Choroid plexus epithelial cell (primary cell): ENCODE results near the gene DEAF1.

Source experiments
- DNase-seq: peaks from one replicate; pipeline ENCODE4 v3.0.0-alpha.2; 2010; ENCODE audit warnings: low read depth
- H3K4me3 ChIP-seq: 2 replicates; pipeline ENCODE4 v1.5.1; 2011; ENCODE audit warnings: low read depth, mild to moderate bottlenecking, control low read depth, low read length, moderate library complexity
- TF ChIP-seq, protein P1 (sequence below): conservative IDR thresholded peaks from 2 replicates; pipeline ENCODE4 v1.5.1; 2011; ENCODE audit warnings: low read depth, mild to moderate bottlenecking, control low read depth, inconsistent platforms, low read length, moderate library complexity

The DEAF1 gene

DNA sequence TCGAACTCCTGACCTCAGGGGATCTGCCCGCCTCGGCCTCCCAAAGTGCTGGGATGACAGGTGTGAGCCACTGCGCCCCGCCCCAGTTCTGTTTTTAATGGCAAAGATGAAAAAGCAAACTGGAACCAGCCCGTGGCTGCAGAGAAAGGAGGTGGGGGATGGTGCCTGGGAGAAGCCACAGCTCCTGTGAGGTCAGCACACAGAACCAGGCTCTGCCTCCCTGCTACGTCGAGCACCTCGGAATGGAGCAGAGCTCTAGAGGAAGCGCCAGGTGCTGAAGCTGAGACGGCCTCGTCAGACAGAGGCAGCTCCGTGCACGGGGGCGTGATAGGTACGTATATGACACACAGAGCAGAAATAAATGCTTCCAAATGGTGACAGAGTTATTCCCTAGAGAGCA, 49.5 kb downstream of the DEAF1 start:
- H3K4me3 ChIP-seq, result no peak overlapping the region
- TF ChIP-seq, protein P1, sequence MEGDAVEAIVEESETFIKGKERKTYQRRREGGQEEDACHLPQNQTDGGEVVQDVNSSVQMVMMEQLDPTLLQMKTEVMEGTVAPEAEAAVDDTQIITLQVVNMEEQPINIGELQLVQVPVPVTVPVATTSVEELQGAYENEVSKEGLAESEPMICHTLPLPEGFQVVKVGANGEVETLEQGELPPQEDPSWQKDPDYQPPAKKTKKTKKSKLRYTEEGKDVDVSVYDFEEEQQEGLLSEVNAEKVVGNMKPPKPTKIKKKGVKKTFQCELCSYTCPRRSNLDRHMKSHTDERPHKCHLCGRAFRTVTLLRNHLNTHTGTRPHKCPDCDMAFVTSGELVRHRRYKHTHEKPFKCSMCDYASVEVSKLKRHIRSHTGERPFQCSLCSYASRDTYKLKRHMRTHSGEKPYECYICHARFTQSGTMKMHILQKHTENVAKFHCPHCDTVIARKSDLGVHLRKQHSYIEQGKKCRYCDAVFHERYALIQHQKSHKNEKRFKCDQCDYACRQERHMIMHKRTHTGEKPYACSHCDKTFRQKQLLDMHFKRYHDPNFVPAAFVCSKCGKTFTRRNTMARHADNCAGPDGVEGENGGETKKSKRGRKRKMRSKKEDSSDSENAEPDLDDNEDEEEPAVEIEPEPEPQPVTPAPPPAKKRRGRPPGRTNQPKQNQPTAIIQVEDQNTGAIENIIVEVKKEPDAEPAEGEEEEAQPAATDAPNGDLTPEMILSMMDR, result no peak
- no peak for DNase-seq

DNA sequence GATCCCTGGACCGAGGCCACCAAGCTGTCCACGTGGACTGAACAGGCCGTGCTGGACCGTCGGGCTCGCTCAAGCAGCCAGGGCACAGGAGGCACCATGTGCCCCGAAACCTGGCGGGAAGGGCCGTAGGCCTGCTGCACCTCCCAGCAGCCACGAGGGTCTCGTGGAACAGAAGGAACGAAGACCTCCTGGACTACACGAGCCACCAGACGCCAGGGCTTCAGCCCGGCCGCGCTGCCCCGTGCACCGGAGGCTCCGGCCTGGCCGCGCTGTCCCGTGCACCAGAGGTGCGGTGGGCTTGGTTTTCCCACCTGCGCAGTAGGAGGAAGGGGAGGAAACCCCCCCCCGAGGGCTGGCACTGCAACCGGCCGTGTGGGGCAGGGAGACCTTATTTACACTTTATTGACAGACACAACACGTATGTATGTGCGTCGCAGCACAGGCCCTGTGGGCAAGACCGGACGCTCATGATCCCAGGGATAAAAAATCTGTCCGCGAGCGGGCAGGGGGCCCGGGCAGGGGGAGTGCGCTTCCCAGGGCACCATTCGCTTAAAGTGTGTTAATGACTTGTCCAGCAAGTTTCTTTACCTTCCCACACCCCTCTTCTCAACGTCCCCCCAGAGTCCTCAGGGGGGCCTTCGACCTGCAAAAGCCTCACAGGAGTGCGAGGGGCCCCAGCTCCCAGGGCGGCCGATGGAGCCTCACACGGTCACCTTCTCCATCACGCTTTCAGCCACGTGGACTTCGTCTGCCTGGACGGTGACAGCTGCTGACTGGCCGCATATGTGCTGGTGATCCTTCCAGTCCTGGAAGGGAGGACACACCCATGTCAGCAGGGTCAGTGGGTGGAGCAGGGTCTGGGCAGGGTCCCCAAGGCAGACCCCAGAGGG, 50.9 kb downstream of the DEAF1 start:
- H3K4me3 ChIP-seq, result no peak overlapping the region
- no peak for DNase-seq
- TF ChIP-seq, protein P1, result no peak

DNA sequence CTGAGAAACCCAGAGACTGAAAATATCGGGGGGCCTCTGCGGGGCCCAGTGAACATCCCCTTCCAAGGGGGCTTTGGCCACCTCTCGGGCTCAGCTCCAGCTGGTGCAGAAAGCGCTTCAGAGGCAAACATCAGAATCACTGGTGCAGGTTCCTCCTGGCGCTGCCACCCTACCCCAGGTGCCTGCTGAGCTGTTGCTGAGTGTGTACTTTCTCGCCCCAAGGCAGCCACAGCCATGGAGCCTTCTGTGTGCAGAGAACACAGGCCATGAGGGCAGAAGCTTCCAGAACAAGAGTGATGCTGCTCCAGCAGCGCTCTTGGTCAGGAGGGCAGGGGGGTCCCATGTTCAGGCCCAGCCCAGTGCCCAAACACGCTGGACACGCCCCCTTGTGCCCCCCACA, 51.7 kb downstream of the DEAF1 start:
- no peak overlapping the region for H3K4me3 ChIP-seq
- no peak for DNase-seq
- TF ChIP-seq, protein P1, result no peak

- no peak for DNase-seq
- no peak overlapping the region for H3K4me3 ChIP-seq
- TF ChIP-seq, protein P1, result no peak
These were observed 53.1 kb downstream of the DEAF1 start for GRCh38 chr11:641806-642370.

GRCh38 chr11:640021-640706, 54.9 kb downstream of the DEAF1 start:
- peak; percentile 16 for DNase-seq
- TF ChIP-seq, protein P1, result no peak
- H3K4me3 ChIP-seq, result no peak overlapping the region

DNA sequence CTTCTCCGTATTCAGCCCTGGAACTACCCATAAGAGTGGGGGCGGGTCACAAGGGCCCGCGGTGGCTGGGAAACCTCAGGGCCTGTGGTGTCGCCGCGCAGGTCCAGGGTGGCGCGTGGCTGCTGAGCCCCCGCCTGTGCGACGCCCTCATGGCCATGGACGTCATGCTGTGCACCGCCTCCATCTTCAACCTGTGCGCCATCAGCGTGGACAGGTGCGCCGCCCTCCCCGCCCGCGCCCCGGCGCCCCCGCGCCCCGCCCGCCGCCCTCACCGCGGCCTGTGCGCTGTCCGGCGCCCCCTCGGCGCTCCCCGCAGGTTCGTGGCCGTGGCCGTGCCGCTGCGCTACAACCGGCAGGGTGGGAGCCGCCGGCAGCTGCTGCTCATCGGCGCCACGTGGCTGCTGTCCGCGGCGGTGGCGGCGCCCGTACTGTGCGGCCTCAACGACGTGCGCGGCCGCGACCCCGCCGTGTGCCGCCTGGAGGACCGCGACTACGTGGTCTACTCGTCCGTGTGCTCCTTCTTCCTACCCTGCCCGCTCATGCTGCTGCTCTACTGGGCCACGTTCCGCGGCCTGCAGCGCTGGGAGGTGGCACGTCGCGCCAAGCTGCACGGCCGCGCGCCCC, 55.6 kb downstream of the DEAF1 start:
- peak overlapping the region; percentile 8 for H3K4me3 ChIP-seq
- peak; percentile 20 for DNase-seq
- TF ChIP-seq, protein P1, result no peak
